HEK293 (cell line): ENCODE results near the gene KRT33A.

Experiments
- CTCF ChIA-PET: fragments of 350-600 bp; formaldehyde crosslinking; extraction: SDS; loops from one replicate; lab custom pipeline; 2021; ENCODE audit warnings: antibody characterized with exemption; lab: Yijun Ruan, JAX
- POLR2A ChIA-PET: fragments of 300-600 bp; formaldehyde crosslinking; extraction: SDS; loops from one replicate; lab custom pipeline; 2020; ENCODE audit warnings: antibody characterized with exemption, inconsistent platforms; lab: Yijun Ruan, JAX
- H3K27ac ChIP-seq: fragments of 200-500 bp; sonication (Bioruptor generic); 2 replicates; pipeline ENCODE4 v1.5.1; 2014; ENCODE audit warnings: low read depth, low read length, control low read depth, inconsistent platforms; ENCODE audit errors: extremely low read depth
- H3K36me3 ChIP-seq, 2 experiments: fragments of 200-500 bp in 1 of 2; sonication (Bioruptor generic) in 1 of 2; 1 replicate in 1 of 2; 2 replicates in 1 of 2; pipeline ENCODE4 v1.5.1; 2014 to 2017; ENCODE audit warnings: inconsistent platforms in 2 of 2, low read length in 2 of 2; ENCODE audit not compliant: control insufficient read depth in 2 of 2, insufficient read depth in 1 of 2
- H3K4me1 ChIP-seq: fragments of 200-500 bp; sonication (Bioruptor generic); 2 replicates; pipeline ENCODE4 v1.5.1; 2014; ENCODE audit warnings: mild to moderate bottlenecking, low read length, inconsistent platforms; ENCODE audit not compliant: control insufficient read depth, insufficient read depth
- H3K4me3 ChIP-seq: 2 replicates; pipeline ENCODE4 v1.5.1; 2011; ENCODE audit warnings: low read depth, mild to moderate bottlenecking, control low read depth, low read length, moderate library complexity
- H3K9me3 ChIP-seq: fragments of 200-500 bp; sonication (Bioruptor generic); 2 replicates; pipeline ENCODE4 v1.5.1; 2014; ENCODE audit warnings: low read depth, low read length, inconsistent platforms; ENCODE audit not compliant: control insufficient read depth, insufficient read depth
- PRDM1 ChIP-seq: fragments of 450-650 bp; formaldehyde crosslinking; IDR thresholded peaks from 2 replicates; pipeline ENCODE4; 2016; ENCODE audit warnings: missing biosample characterization, missing genetic modification characterization
- SCRT2 ChIP-seq: fragments of 450-650 bp; formaldehyde crosslinking; IDR thresholded peaks from 2 replicates; pipeline ENCODE4 v1.5.1; 2016; ENCODE audit warnings: missing biosample characterization, missing genetic modification characterization
- ZBTB17 ChIP-seq: fragments of 450-650 bp; formaldehyde crosslinking; IDR thresholded peaks from 2 replicates; pipeline ENCODE4 v1.5.1; 2016; ENCODE audit warnings: missing biosample characterization, missing genetic modification characterization
- ZBTB20 ChIP-seq: fragments of 450-650 bp; formaldehyde crosslinking; IDR thresholded peaks from 2 replicates; pipeline ENCODE4 v1.5.1; 2016; ENCODE audit warnings: missing biosample characterization, missing genetic modification characterization
- ZNF202 ChIP-seq: fragments of 450-650 bp; formaldehyde crosslinking; IDR thresholded peaks from 2 replicates; pipeline ENCODE4 v1.5.1; 2016; ENCODE audit warnings: missing biosample characterization, missing genetic modification characterization, borderline replicate concordance
- ZNF398 ChIP-seq: fragments of 450-650 bp; formaldehyde crosslinking; IDR thresholded peaks from 2 replicates; pipeline ENCODE4 v1.5.1; 2017; ENCODE audit warnings: missing biosample characterization, missing genetic modification characterization
- ZNF585B ChIP-seq: fragments of 450-650 bp; formaldehyde crosslinking; IDR thresholded peaks from 2 replicates; pipeline ENCODE4 v1.5.1; 2016; ENCODE audit warnings: missing biosample characterization, missing genetic modification characterization
- ZNF600 ChIP-seq: fragments of 450-650 bp; formaldehyde crosslinking; IDR thresholded peaks from 2 replicates; pipeline ENCODE4 v1.5.1; 2016; ENCODE audit warnings: missing biosample characterization, missing genetic modification characterization
- ZNF654 ChIP-seq: fragments of 450-650 bp; formaldehyde crosslinking; IDR thresholded peaks from 2 replicates; pipeline ENCODE4 v1.5.1; 2016; ENCODE audit warnings: low read depth, missing biosample characterization, missing genetic modification characterization
- TF ChIP-seq, protein P1 (sequence below): fragments of 450-650 bp; formaldehyde crosslinking; IDR thresholded peaks from 2 replicates; pipeline ENCODE4 v1.5.1; 2016; ENCODE audit warnings: missing biosample characterization, missing genetic modification characterization
- TF ChIP-seq, protein P2 (sequence below): fragments of 450-650 bp; formaldehyde crosslinking; IDR thresholded peaks from 2 replicates; pipeline ENCODE4 v1.5.1; 2016; ENCODE audit warnings: missing biosample characterization, missing genetic modification characterization
- TF ChIP-seq, protein P3 (sequence below): IDR thresholded peaks from 2 replicates; pipeline ENCODE4 v1.6.1; 2011; ENCODE audit warnings: mild to moderate bottlenecking, low read depth, low read length, borderline replicate concordance
- TF ChIP-seq, protein P4 (sequence below): fragments of 450-650 bp; formaldehyde crosslinking; IDR thresholded peaks from 2 replicates; pipeline ENCODE4 v1.5.1; 2016; ENCODE audit warnings: missing biosample characterization, missing genetic modification characterization, low read depth

Gene KRT33A

DNA sequence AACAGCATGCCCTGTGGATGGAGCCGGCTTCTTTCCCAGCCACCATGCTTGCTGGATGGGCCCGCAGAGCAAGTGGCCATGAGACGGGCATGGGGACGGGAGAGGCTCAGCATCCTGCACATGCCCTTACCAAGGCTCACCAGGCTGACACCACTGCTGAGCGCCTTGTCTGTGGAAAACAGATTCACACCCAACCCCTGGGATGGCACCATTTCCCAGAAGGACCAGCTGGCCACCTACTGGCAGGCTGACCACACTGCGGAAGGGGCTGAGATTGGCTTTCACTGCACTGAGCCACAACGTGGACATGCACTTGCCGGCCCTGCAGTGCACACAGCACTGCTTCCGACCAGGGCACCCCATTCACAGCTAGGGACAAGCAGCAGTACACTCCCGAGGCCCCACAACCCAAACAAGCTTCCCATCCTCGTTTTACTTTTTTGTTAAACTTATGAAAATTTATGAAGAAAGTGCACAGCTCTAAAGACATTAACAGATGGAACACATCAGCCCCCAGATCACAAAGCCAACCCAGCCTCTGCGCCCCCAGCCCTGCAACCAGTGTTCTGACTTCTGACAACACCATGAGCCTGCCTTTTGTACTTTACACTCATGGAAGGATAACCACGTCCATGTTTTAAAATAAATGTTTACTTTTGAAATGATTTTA, 21.2 kb downstream of the KRT33A start:
- TF ChIP-seq, protein P1, sequence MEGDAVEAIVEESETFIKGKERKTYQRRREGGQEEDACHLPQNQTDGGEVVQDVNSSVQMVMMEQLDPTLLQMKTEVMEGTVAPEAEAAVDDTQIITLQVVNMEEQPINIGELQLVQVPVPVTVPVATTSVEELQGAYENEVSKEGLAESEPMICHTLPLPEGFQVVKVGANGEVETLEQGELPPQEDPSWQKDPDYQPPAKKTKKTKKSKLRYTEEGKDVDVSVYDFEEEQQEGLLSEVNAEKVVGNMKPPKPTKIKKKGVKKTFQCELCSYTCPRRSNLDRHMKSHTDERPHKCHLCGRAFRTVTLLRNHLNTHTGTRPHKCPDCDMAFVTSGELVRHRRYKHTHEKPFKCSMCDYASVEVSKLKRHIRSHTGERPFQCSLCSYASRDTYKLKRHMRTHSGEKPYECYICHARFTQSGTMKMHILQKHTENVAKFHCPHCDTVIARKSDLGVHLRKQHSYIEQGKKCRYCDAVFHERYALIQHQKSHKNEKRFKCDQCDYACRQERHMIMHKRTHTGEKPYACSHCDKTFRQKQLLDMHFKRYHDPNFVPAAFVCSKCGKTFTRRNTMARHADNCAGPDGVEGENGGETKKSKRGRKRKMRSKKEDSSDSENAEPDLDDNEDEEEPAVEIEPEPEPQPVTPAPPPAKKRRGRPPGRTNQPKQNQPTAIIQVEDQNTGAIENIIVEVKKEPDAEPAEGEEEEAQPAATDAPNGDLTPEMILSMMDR (tag by site-specific recombination), result peak; percentile 82
- 0 out of 2 replicates have a peak, but pooled peaks have one; percentile 42 for TF ChIP-seq ZBTB17 (tag by site-specific recombination)
- TF ChIP-seq, protein P2, sequence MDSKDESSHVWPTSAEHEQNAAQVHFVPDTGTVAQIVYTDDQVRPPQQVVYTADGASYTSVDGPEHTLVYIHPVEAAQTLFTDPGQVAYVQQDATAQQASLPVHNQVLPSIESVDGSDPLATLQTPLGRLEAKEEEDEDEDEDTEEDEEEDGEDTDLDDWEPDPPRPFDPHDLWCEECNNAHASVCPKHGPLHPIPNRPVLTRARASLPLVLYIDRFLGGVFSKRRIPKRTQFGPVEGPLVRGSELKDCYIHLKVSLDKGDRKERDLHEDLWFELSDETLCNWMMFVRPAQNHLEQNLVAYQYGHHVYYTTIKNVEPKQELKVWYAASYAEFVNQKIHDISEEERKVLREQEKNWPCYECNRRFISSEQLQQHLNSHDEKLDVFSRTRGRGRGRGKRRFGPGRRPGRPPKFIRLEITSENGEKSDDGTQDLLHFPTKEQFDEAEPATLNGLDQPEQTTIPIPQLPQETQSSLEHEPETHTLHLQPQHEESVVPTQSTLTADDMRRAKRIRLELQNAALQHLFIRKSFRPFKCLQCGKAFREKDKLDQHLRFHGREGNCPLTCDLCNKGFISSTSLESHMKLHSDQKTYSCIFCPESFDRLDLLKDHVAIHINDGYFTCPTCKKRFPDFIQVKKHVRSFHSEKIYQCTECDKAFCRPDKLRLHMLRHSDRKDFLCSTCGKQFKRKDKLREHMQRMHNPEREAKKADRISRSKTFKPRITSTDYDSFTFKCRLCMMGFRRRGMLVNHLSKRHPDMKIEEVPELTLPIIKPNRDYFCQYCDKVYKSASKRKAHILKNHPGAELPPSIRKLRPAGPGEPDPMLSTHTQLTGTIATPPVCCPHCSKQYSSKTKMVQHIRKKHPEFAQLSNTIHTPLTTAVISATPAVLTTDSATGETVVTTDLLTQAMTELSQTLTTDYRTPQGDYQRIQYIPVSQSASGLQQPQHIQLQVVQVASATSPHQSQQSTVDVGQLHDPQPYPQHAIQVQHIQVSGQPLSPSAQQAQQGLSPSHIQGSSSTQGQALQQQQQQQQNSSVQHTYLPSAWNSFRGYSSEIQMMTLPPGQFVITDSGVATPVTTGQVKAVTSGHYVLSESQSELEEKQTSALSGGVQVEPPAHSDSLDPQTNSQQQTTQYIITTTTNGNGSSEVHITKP (tag by site-specific recombination), result peak; percentile 11; the same call in 1 of the 2 replicates
- TF ChIP-seq, protein P3, sequence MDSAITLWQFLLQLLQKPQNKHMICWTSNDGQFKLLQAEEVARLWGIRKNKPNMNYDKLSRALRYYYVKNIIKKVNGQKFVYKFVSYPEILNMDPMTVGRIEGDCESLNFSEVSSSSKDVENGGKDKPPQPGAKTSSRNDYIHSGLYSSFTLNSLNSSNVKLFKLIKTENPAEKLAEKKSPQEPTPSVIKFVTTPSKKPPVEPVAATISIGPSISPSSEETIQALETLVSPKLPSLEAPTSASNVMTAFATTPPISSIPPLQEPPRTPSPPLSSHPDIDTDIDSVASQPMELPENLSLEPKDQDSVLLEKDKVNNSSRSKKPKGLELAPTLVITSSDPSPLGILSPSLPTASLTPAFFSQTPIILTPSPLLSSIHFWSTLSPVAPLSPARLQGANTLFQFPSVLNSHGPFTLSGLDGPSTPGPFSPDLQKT, result no peak
- TF ChIP-seq ZNF398 (tag by site-specific recombination), result no peak
- TF ChIP-seq, protein P4, sequence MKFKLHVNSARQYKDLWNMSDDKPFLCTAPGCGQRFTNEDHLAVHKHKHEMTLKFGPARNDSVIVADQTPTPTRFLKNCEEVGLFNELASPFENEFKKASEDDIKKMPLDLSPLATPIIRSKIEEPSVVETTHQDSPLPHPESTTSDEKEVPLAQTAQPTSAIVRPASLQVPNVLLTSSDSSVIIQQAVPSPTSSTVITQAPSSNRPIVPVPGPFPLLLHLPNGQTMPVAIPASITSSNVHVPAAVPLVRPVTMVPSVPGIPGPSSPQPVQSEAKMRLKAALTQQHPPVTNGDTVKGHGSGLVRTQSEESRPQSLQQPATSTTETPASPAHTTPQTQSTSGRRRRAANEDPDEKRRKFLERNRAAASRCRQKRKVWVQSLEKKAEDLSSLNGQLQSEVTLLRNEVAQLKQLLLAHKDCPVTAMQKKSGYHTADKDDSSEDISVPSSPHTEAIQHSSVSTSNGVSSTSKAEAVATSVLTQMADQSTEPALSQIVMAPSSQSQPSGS (tag by site-specific recombination), result no peak
- no peak for TF ChIP-seq PRDM1
- no peak for TF ChIP-seq ZNF202
- peak; percentile 68 for TF ChIP-seq ZNF654 (tag by site-specific recombination)
- TF ChIP-seq SCRT2, result no peak
- TF ChIP-seq ZNF600 (tag by site-specific recombination), result 0 out of 2 replicates have a peak, but pooled peaks have one; percentile 15
- 0 out of 2 replicates have a peak, but pooled peaks have one; percentile 15 for TF ChIP-seq ZBTB20 (tag by site-specific recombination)
- Histone ChIP-seq H3K27ac (no peak overlapping the region), H3K4me3 (no peak overlapping the region), H3K36me3 (no peaks in the 10 kb centered on the region), H3K9me3 (no peaks in the 10 kb centered on the region), H3K4me1 (no peaks in the 10 kb centered on the region)
- CTCF ChIA-PET, result interaction anchor here (0.5 to 2.8 kb wide), 24 partner anchors 9 to 909 kb away, joined by 3 to 16 read pairs (median 4); partner anchors contain the start of genes KRTAP17-1 and KRTAP4-2
- POLR2A ChIA-PET, result no interaction called here

GRCh38 chr17:41328207-41328606, 22.4 kb downstream of the KRT33A start:
- Histone ChIP-seq H3K4me1 (no peaks in the 10 kb centered on the region), H3K4me3 (no peak overlapping the region), H3K27ac (no peak overlapping the region), H3K36me3 (no peaks in the 10 kb centered on the region), H3K9me3 (no peaks in the 10 kb centered on the region)
- ChIA-PET POLR2A (no interaction called here), CTCF (interaction anchor here (0.7 to 2.8 kb wide), 8 partner anchors 12 to 472 kb away, joined by 3 to 16 read pairs (median 6); partner anchors contain the start of gene KRTAP17-1)
- TF ChIP-seq ZNF585B (tag by site-specific recombination), result no peak
